Fibroblast of mammary gland (primary cell): ENCODE data around the gene DCAKD.

Source experiments
- DNase-seq: peaks from one replicate; pipeline ENCODE4 v3.0.0-alpha.2; 2010; ENCODE audit warnings: low read depth
- H3K4me3 ChIP-seq: 2 replicates; pipeline ENCODE4 v1.5.1; 2011; ENCODE audit warnings: low read depth, mild to moderate bottlenecking, low read length, moderate library complexity; ENCODE audit not compliant: control insufficient read depth
- TF ChIP-seq, protein P1 (sequence below): conservative IDR thresholded peaks from 2 replicates; pipeline ENCODE4 v1.5.1; 2011; ENCODE audit warnings: low read depth, low read length, inconsistent platforms; ENCODE audit not compliant: control insufficient read depth, insufficient read depth

The DCAKD gene

GRCh38 chr17:45092911-45093430 is 41.5 kb upstream of the DCAKD start:
- peak; percentile 98 for DNase-seq
- no peak overlapping the region for H3K4me3 ChIP-seq
- TF ChIP-seq, protein P1, sequence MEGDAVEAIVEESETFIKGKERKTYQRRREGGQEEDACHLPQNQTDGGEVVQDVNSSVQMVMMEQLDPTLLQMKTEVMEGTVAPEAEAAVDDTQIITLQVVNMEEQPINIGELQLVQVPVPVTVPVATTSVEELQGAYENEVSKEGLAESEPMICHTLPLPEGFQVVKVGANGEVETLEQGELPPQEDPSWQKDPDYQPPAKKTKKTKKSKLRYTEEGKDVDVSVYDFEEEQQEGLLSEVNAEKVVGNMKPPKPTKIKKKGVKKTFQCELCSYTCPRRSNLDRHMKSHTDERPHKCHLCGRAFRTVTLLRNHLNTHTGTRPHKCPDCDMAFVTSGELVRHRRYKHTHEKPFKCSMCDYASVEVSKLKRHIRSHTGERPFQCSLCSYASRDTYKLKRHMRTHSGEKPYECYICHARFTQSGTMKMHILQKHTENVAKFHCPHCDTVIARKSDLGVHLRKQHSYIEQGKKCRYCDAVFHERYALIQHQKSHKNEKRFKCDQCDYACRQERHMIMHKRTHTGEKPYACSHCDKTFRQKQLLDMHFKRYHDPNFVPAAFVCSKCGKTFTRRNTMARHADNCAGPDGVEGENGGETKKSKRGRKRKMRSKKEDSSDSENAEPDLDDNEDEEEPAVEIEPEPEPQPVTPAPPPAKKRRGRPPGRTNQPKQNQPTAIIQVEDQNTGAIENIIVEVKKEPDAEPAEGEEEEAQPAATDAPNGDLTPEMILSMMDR, result no peak

- TF ChIP-seq, protein P1, result no peak
- no peak overlapping the region for H3K4me3 ChIP-seq
- DNase-seq, result peak; percentile 54
Observed at GRCh38 chr17:45091778-45092425, 40.5 kb upstream of the DCAKD start.

GRCh38 chr17:45090711-45091110 is 39.3 kb upstream of the DCAKD start:
- no peak overlapping the region for H3K4me3 ChIP-seq
- TF ChIP-seq, protein P1, result no peak
- DNase-seq, result no peak

DNA sequence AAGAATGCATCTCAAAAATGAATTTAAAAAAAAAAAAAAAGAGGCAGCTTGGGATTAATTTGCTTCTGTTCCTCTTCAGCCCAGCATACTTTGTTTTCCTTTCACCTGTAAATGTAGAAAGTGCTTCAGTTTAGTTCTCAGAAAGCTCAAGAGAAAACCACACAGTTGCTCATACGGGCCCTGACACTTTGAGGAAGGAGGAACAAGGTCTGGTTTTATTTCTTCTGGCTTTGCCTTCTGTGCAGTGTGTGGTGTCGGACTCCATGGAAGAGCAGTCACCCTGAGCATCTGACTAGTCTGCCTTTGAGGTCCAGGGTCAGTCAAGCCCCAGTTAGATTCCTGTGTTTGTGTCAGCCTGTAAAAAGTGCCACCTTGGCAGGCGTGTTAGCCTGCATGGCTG is 37.3 kb upstream of the DCAKD start:
- H3K4me3 ChIP-seq, result no peak overlapping the region
- TF ChIP-seq, protein P1, result no peak
- no peak for DNase-seq

DNA sequence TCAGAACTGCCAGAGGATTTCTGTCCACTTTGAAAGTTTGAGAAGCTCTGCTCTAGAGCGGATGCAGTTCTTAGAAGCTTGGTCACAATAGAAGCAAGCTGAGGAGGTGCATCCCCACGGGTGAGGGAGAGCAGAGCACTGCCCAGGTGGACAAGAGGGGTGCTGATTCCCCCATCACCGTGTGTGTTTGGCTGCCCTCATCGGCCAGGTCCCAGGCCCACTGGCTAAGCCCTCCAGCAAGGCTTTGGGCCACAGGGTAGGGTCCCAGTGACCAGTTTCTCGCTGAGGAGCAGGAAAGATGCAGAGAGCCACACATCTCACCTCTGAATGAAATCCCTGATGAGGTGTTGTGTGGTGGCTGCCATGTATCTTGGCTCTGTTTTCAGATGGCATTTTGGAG is 36.5 kb upstream of the DCAKD start:
- no peak overlapping the region for H3K4me3 ChIP-seq
- TF ChIP-seq, protein P1, result no peak
- no peak for DNase-seq

GRCh38 chr17:45087504-45087975 is 36.1 kb upstream of the DCAKD start:
- TF ChIP-seq, protein P1, result no peak
- H3K4me3 ChIP-seq, result no peak overlapping the region
- DNase-seq, result peak; percentile 28

GRCh38 chr17:45086865-45087503 is 35.6 kb upstream of the DCAKD start:
- TF ChIP-seq, protein P1, result no peak
- no peak overlapping the region for H3K4me3 ChIP-seq
- no peak for DNase-seq
